Measurements from ENCODE around the gene CCL4.
"Not testable (repeated sequence)": the region's sequence is repeated elsewhere in the genome, so short reads cannot be mapped to it uniquely, and the experiment has no call there.

The CCL4 gene

DNA sequence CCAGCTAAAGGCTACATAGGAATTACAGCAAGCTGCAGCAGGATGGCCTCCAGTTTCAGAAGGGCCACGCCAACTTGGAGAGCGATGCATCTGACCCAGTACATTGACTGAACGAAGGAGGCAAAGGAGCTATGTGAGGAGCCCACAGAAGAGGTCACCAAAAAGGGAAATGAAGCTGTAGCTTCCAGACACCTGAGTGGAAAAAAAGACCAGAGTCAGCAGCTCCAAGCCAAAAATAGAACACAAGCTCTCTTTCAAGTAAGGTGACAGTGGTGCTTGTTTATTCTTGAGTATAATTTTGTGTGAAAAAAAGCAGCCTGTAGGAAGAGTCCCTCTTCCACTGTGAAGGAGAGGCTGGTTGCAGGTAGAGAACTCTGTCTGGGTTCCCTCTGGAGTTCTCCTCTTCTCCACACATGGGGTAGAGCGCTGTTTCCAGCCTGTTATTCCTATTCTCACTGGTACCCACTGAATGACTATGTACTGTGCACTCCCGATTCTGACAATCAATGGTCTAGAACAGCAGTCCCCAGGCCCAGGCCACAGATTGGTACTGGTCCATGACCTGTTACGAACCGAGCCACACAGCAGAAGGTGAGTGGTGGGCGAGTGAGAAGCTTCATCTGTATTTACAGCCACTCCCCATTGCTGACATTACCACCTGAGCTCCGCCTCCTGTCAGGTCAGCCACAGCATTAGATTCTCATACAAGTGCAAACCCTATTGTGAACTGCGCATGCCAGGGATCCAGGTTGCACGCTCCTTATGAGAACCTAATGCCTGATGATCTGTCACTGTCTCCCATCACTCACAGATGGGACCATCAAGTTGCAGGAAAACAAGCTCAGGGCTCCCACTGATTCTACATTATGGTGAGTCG is 15.1 kb downstream of the CCL4 start:
- no peak for DNase-seq

DNA sequence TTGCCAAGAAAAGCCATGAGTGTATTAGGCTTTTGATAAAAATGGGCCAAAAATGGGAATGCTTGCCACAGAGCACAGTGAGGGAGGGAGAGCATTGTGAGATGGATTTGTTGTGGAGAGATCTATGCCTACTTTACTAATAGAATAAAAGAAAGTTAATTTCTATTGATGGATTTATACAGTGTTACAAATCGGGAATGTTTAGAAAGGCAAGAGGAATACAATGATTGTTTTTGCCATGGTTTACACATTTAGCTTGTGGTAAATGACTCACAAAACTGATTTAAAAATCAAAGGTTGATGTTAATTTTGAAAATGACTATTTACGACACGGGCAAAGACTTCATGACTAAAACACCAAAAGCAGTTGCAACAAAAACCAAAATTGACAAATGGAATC is 16.6 kb downstream of the CCL4 start:
- DNase-seq, result no peak

DNA sequence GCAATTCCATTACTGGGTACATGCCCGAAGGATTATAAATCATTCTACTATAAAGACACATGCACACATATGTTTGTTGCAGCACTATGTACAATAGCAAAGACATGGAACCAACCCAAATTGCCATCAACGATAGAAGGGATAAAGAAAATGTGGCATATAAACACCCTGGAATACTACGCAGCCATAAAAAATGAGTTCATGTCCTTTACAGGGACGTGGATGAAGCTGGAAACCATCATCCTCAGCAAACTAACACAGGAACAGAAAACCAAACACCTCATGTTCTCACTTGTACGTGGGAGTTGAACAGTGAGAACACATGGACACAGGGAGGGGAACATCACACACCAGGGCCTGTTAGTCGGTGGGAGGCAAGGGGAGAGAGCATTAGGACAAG is 17.5 kb downstream of the CCL4 start:
- DNase-seq, result not testable (repeated sequence)

GRCh38 chr17:36123431-36123830 is 19.8 kb downstream of the CCL4 start:
- no peak for DNase-seq

DNA sequence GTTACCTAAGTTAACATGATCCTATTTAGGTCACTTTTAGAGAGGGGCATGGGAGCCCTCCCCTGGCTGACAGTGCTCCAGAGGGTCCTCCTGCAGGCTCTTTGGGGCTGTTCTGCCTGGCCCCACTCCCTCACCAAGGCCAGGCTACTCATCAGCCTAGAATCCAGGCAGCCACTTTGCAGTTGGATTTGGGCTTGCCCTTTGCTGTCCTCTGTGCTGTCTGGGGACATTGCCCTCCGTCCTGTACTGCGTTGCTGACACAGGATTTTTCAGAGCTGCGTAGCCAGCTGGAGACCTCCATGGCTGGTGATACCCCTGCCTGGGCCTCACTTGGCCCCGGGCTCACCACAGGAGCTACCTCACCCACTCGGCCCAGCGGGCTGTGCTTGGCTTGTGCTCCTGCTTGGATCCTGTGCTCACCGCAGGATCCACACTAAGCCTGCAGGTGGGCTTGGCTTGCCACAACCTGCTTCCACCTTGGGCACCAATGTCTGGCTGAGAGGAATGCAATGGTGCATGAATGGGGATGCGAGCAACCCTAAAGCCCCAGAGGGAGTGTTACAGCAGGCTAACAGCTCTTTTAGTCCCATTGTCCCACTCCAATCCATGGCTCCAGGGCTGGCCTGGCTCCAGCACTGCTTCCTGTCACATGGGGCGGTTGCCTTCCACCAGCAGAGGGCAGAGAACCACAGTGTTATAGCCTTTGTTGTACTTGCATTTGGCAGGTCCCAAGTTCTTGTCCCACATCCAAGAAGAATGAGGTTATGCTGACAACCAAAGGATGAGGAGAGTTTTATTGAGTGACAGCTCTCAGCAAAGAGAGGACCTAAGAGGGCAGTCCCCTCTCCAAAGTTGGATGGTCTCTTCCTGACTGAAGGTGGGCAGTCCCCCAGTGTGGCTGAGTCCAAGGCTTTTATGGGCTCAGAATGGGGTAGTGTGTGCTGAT is 21.5 kb downstream of the CCL4 start:
- DNase-seq, result no peak

DNA sequence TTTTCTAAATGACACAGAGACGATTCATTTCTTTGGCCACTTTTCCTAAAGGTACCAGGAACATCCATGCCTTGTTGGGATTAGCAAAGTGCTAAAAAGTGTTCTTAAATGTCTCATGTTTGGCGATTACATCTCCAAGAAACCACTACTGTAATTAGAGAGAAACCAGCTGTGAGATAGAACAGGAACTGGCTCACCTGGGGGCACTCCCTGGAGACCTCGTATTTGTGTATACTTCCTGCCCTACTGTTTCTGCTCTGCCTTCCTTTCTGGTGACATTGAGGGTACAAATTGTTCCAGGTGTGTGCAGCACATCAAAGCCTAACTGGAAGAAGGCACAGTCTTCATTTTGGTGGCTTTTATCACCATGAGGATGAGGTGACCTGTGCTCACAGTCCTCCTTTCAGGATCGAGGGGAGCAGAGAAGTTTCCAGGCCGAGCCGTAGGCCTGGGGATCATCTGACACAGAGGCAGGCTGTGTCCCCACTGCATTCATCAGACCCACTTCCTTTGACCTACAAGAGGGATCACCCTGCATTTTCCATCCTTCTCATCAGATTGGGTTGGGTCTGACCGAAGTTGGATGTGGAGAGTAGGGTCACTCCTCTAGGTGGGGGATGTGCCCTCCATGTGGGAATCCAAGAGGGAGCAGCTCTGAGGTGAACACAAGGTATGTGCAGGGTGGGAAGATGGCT is 23.7 kb downstream of the CCL4 start:
- no peak for DNase-seq

GRCh38 chr17:36127911-36128310 is 24.3 kb downstream of the CCL4 start:
- DNase-seq, result peak in 1 of 2 experiments; percentile 21

DNA sequence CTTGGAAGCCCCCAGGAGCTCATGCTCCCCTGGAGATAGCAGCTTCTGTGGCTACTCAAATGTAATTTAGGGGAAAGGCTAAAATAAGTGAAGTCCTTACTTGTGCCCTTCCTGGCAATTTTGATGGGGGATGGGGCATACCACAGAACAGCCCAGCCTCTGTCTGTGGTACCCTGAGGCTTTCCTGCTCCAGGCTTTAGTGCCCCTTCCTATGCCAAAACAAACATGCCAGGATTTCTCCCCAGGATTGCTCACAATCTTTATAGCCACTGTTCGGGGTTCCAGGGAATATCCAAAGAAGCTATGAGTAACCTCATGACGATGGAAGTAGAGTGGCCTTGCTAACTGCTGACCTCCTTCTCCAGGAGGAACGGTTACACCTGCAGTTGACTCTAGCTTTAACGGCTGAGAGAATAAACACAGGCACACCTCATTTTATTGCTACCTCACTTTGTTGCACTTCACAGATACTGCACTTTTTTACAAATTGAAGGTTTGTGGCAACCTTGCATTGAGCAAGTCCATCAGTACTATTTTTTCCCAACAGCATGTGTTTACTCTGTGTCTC is 24.9 kb downstream of the CCL4 start:
- no peak for DNase-seq

GRCh38 chr17:36129616-36130015 is 26.0 kb downstream of the CCL4 start:
- no peak for DNase-seq

GRCh38 chr17:36130346-36130745 is 26.7 kb downstream of the CCL4 start:
- DNase-seq, result peak in 1 of 2 experiments; percentile 36

DNA sequence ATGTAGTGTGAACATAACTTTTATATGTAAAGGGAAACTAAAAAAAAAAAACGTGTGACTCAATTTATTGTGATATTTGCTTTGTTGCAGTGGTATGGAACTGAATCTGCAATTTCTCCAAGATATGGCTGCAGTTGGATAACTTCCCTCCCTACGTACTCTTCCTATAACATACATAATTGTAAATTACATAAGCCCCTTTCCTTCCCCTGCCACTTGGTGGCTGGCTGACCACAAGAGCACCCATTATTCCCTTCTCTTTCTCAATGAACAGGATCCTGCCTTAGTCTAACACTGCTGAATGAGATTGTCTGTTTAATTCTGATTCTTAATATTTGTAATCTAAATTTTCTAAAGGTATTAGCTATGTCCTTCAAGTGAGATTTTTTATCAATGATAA is 27.8 kb downstream of the CCL4 start:
- peak; percentile 98 to 99 for DNase-seq

DNA sequence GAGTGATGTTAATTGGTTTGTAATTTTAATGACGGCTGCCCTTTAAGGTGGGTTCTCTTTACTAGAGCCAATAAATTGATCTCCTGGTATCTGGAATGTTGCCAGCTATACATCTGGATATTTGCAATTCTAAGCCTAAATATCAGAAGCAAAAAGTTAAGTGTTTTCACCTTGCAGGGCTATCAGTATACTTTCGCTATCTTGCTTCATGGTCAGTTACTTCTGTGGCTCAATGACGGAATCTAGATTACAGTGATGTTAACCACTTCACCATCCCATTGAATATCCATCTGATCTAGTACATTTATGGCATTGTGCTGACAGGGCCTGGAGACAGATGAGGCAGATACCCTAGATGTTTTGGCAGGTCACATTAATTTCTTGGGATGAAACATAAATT is 28.3 kb downstream of the CCL4 start:
- DNase-seq, result no peak

DNA sequence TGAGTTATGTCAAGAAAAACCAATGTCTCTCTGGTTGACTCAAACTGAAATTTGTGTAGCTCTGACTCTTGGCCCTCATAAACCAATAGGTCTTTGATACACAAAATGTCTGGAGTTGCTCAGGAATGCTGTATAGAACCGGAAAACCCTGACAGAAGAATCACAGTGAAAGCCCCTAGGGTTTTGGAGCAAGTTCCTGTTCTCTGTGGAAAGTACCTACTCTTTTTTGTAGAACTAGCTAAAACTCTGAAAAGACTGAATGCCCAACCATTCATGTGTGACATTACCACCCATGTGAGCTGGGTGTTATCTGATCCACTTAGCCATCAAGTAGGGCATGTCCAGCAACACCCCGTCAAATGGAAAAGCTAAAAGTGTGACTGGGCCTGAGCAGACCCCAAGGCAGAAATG is 28.8 kb downstream of the CCL4 start:
- no peak for DNase-seq

GRCh38 chr17:36133602-36134236 is 30.1 kb downstream of the CCL4 start:
- no peak for DNase-seq

DNA sequence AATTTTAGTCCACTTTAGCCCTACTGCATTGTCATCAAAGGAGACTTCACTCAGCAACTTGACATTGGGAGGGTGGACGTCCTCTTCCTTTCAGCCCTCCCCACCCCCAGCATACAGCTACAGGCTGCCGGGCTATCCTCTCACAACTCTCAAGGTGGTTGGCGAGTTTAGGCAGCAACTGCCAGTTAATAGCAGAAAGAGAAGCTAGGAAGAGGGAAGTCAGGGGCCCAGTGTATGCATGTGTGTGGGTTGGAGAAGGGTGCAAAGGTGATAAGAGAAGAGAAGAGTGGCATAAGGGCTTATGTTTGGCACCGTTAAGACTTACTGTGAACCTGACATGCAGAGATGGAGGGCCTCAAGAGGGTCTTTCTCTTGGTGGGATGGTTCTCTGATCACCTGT is 31.8 kb downstream of the CCL4 start:
- DNase-seq, result no peak

GRCh38 chr17:36136036-36136435 is 32.4 kb downstream of the CCL4 start:
- no peak for DNase-seq

GRCh38 chr17:36136439-36136838 is 32.8 kb downstream of the CCL4 start:
- DNase-seq, result no peak

DNA sequence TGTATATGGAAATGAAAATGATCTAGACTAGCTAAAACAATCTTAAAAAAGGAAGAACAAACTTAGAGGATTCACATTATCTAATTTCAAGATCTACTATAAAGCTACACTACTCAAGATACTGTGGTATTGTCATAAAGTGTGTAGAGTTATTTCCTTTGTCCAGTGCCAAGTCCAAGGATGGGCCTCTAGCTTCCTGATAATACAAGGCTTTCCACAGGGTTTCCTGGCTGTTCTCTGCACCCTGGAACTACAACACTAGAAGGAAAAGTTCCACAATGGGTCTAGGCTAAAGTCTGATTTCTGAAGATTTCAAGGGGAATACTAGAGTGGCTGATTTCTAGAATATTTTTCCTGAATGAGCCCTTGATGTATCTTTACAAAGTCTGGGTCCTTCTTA is 38.6 kb downstream of the CCL4 start:
- no peak for DNase-seq

GRCh38 chr17:36142806-36143205 is 39.2 kb downstream of the CCL4 start:
- no peak for DNase-seq

DNA sequence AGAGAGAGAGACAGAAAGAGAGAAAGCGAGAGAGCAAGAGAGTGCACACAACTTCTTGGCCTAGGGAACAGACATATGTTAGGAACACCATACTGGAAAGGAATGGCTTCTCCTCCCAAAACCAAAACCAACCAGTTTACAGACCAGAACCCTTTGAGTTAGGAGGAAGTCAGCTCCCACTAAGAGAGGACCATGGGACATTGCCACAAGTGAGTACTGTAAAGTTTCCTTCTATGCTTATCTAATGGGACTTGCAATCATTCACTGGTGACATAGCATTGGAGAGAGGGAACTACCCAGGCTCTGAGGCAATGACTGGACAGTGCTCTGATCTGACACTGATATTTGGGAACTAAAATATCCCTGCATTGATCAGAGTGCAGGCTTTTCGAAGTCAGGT is 40.4 kb downstream of the CCL4 start:
- no peak for DNase-seq

- no peak for DNase-seq
Observed at GRCh38 chr17:36144981-36145729, 41.5 kb downstream of the CCL4 start.

GRCh38 chr17:36147601-36148000 is 44.0 kb downstream of the CCL4 start:
- DNase-seq, result no peak
